Kidney capillary endothelial cell (primary cell): ENCODE data around the gene GOLT1B.
"Not testable (repeated sequence)": the region's sequence is repeated elsewhere in the genome, so short reads cannot be mapped to it uniquely, and the experiment has no call there.

Source experiments
- DNase-seq: peaks from one replicate; pipeline ENCODE4 v3.0.0-alpha.2; 2018; ENCODE audit warnings: low spot score

GOLT1B gene

GRCh38 chr12:21501258-21502163 lies at the start of gene GOLT1B, which contains the start of gene RECQL:
Gene GOLT1B (plus strand): TSS chr12:21501789. CDS start chr12:21501924, 135 bp downstream.
Gene RECQL (minus strand): TSS chr12:21501635. CDS start chr12:21499570, 2,065 bp downstream.
- peak; percentile 98 for DNase-seq

GRCh38 chr12:21453312-21453852 lies 48.2 kb upstream of the GOLT1B start:
- no peak for DNase-seq

- DNase-seq, result no peak
Observed at GRCh38 chr12:21456291-21456780, 45.3 kb upstream of the GOLT1B start.

- no peak for DNase-seq
Observed at GRCh38 chr12:21459474-21459873, 42.1 kb upstream of the GOLT1B start.

GRCh38 chr12:21467334-21467733 lies 34.3 kb upstream of the GOLT1B start:
- DNase-seq, result not testable (repeated sequence)

- no peak for DNase-seq
Observed at GRCh38 chr12:21471294-21471693, 30.3 kb upstream of the GOLT1B start.

- no peak for DNase-seq
Observed at GRCh38 chr12:21472197-21472823, 29.3 kb upstream of the GOLT1B start.

- no peak for DNase-seq
Observed at GRCh38 chr12:21475552-21475951, 26.0 kb upstream of the GOLT1B start.

GRCh38 chr12:21476949-21477348 lies 24.6 kb upstream of the GOLT1B start:
- DNase-seq, result no peak

GRCh38 chr12:21478756-21479455 lies 22.7 kb upstream of the GOLT1B start:
- peak; percentile 13 for DNase-seq

- no peak for DNase-seq
Observed at GRCh38 chr12:21483531-21483930, 18.1 kb upstream of the GOLT1B start.

- no peak for DNase-seq
Observed at GRCh38 chr12:21485998-21486397, 15.6 kb upstream of the GOLT1B start.

- no peak for DNase-seq
Observed at GRCh38 chr12:21499765-21500164, 1.8 kb upstream of the GOLT1B start.

GRCh38 chr12:21500786-21501257 lies 767 bp upstream of the GOLT1B start:
- DNase-seq, result no peak

GRCh38 chr12:21502164-21502496 lies 541 bp downstream of the GOLT1B start:
- DNase-seq, result peak; percentile 23

- DNase-seq, result no peak
Observed at GRCh38 chr12:21502872-21503271, 1.3 kb downstream of the GOLT1B start.

GRCh38 chr12:21505888-21506287 lies 4.3 kb downstream of the GOLT1B start:
- no peak for DNase-seq

GRCh38 chr12:21507849-21508248 lies 6.3 kb downstream of the GOLT1B start:
- DNase-seq, result no peak

GRCh38 chr12:21509768-21510167 lies 8.2 kb downstream of the GOLT1B start:
- no peak for DNase-seq

- DNase-seq, result no peak
Observed at GRCh38 chr12:21516281-21516680, 14.7 kb downstream of the GOLT1B start.

GRCh38 chr12:21518451-21518850 lies 16.9 kb downstream of the GOLT1B start:
- DNase-seq, result no peak

GRCh38 chr12:21521541-21521940 lies 20.0 kb downstream of the GOLT1B start:
- no peak for DNase-seq
